Measurements from ENCODE around the gene PTPRE.

PTPRE gene

GRCh38 chr10:128022261-128023196 is 115.6 kb downstream of the PTPRE start:
- H3K4me3 ChIP-seq (ENCODE audit: low read depth, low read length), result no peak overlapping the region
- TF ChIP-seq, protein P1, sequence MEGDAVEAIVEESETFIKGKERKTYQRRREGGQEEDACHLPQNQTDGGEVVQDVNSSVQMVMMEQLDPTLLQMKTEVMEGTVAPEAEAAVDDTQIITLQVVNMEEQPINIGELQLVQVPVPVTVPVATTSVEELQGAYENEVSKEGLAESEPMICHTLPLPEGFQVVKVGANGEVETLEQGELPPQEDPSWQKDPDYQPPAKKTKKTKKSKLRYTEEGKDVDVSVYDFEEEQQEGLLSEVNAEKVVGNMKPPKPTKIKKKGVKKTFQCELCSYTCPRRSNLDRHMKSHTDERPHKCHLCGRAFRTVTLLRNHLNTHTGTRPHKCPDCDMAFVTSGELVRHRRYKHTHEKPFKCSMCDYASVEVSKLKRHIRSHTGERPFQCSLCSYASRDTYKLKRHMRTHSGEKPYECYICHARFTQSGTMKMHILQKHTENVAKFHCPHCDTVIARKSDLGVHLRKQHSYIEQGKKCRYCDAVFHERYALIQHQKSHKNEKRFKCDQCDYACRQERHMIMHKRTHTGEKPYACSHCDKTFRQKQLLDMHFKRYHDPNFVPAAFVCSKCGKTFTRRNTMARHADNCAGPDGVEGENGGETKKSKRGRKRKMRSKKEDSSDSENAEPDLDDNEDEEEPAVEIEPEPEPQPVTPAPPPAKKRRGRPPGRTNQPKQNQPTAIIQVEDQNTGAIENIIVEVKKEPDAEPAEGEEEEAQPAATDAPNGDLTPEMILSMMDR (IDR thresholded peaks at IDR 0.05; ENCODE audit: borderline replicate concordance, insufficient read depth, low read depth, low read length), result no peak

DNA sequence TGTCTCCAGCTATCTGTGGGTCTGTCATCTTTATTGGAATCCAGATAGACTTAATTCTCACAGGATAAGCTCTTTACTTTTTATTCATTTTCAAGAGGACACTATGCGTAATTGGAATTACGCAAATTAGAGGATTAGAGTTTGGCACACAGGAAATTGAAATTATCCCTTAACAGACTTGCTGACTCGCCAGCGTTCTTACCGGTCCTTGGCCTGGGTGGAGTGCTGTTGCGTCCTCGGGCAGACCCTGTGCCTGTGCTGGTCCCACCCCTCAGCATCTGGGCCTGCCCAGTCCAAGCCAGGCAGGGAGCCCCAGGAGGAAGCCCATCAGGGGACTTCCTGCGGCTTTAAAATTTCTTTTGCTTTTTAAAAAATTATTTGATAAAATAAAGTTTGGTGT is 117.5 kb downstream of the PTPRE start:
- TF ChIP-seq, protein P1 (IDR thresholded peaks at IDR 0.05; ENCODE audit: borderline replicate concordance, insufficient read depth, low read depth, low read length), result no peak
- H3K4me3 ChIP-seq (ENCODE audit: low read depth, low read length), result no peak overlapping the region

GRCh38 chr10:128025437-128025836 is 118.5 kb downstream of the PTPRE start:
- TF ChIP-seq, protein P1 (IDR thresholded peaks at IDR 0.05; ENCODE audit: borderline replicate concordance, insufficient read depth, low read depth, low read length), result no peak
- H3K4me3 ChIP-seq (ENCODE audit: low read depth, low read length), result no peak overlapping the region

GRCh38 chr10:128025951-128026350 is 119.0 kb downstream of the PTPRE start:
- H3K4me3 ChIP-seq (ENCODE audit: low read depth, low read length), result no peak overlapping the region
- TF ChIP-seq, protein P1 (IDR thresholded peaks at IDR 0.05; ENCODE audit: borderline replicate concordance, insufficient read depth, low read depth, low read length), result no peak

DNA sequence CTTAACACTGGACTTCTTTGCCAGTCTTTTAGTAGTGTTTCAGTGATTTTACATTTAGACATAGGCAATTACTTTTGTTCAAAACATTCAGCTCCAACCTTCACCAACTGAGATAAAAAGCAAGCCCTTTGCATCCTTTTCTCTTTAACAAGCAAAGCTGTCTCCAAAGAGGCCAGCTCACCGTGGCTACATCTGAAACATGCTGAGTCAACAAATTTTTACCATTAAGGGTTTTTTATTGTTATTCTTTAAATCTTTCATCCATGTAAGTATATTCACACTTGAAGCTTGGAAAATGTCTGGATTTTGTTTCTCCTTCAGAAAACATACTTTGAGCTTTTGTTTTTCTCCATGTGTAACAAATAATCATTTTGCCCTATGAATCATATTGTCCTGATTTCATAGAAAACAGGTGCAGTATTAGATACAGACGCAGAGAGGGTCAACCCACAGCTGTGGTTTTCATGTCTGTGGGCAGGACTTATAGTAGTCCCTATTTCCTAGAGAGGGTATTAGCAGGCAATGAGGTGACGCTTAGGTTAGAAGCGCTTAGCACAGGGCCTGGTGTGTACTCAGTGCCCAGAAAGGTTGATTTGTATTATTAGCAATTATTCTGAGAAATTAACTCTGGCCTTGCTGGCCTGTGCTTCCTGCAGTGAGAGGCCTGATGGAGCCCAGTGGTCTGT is 119.9 kb downstream of the PTPRE start:
- H3K4me3 ChIP-seq (ENCODE audit: low read depth, low read length), result no peak overlapping the region
- TF ChIP-seq, protein P1 (IDR thresholded peaks at IDR 0.05; ENCODE audit: borderline replicate concordance, insufficient read depth, low read depth, low read length), result no peak

DNA sequence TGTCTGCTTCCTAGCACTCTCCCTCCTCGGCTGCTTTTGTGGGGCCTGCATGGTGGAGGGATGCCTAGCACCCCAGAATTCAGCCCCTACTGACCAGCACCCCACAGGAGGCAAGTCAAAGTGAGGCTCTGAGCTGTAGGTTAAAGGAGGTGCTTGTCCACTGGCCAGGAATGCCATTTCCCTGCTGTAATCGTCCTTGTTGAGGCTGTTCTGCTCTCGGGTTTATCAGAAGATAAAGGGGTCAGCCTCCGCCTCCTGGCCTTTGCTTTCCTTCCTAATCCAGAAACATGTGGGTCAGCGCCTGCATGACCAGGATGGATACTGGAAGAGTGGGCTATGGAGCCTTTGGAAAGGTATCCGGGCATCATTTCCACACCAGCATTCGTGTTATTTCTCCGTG is 120.4 kb downstream of the PTPRE start:
- H3K4me3 ChIP-seq (ENCODE audit: low read depth, low read length), result no peak overlapping the region
- TF ChIP-seq, protein P1 (IDR thresholded peaks at IDR 0.05; ENCODE audit: borderline replicate concordance, insufficient read depth, low read depth, low read length), result no peak

All from GM12875 (cell line).